GM21381 (cell line): ENCODE results near the gene CST6.
A peak's percentile ranks its signal among the peaks of the same experiment; 100 is the strongest.

Experiments used
- ATAC-seq: cut with Tn5 transposase; IDR thresholded peaks from one replicate; pipeline ENCODE4 v1.9.1; 2021; ENCODE audit warnings: mild to moderate bottlenecking, moderate library complexity; ENCODE audit not compliant: unreplicated experiment

CST6 gene

DNA sequence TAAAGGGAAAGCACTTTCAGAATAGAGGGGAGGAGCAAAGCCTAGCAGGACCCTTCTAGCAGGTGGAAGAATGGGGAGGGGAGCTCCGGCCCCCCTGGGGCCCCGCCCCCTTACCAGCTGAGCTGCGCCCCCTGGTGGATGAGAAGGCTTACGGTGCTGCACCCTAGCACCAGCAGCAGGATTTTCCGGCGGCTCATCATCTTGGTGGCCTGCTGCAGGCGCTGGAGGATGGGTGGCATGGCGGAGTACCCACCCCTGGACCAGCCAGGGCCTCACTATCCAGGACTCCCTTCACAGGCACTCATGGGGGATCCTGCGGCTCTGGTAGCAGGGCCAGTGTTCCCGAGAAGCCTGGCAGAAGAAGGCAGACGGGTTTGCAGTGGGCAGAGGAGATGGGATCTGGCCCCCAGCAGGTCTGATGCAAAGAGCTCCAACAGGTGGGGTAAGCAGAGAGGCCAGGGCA lies 33.4 kb downstream of the CST6 start:
- ATAC-seq, result peak; percentile 49

DNA sequence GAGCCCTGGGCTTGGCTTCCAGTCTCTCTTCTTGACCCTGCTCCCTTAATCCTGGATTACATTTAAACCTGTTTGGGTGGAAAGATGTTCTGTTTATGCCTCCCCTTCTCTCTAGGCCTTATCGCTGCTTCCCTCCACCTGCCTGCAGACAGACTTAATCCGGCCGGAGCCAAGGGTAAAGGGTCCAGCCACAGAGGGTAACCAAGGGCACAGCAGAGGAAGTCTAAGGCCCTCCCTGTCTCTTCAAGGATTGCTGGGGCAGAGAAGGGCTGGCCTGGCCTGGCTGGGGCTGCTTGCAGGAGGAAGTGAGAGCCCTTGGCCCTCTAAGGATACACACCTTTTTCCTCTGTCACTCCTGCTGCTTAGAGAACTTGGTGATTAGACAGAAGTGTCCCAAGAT lies 35.1 kb downstream of the CST6 start:
- no peak for ATAC-seq

DNA sequence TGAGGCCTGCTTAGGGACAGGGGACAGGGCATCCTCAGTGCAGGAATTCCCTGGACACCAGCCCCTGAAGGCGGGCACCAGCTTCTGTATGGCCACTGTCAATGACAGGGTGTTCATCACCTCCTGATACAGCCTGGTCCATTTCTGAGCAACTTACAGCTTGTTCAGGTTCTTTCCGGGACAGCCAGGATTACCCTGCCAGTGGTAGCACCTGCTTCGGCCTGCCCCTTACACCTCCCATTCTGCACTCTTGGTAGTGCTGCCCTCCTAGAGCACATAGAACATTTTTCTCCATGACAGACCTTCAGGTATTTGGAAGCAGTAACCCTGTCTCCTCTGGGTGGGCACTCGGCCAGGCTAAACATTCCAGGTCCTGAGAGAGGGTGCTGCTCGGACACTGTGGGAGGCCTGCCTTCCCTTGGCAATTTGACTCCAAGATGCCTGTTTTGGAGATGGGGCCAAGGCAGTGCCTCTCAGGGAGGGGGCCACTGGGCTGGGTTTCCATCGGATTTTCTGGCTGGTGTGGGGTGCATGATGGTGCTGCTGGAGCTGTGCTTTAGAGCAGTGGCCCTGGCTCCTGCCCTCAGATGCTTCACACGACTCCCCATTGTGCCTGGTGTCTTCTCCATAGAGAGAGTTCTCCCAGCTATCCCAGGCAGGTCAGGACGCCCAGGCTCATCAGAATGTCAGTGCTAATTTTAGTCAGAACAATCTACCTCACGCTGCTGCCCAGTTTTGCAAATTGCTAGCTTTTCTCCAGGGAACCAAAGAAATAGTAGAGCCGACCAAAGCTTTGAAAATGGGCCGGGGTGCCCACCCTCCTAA lies 35.9 kb downstream of the CST6 start:
- no peak for ATAC-seq

DNA sequence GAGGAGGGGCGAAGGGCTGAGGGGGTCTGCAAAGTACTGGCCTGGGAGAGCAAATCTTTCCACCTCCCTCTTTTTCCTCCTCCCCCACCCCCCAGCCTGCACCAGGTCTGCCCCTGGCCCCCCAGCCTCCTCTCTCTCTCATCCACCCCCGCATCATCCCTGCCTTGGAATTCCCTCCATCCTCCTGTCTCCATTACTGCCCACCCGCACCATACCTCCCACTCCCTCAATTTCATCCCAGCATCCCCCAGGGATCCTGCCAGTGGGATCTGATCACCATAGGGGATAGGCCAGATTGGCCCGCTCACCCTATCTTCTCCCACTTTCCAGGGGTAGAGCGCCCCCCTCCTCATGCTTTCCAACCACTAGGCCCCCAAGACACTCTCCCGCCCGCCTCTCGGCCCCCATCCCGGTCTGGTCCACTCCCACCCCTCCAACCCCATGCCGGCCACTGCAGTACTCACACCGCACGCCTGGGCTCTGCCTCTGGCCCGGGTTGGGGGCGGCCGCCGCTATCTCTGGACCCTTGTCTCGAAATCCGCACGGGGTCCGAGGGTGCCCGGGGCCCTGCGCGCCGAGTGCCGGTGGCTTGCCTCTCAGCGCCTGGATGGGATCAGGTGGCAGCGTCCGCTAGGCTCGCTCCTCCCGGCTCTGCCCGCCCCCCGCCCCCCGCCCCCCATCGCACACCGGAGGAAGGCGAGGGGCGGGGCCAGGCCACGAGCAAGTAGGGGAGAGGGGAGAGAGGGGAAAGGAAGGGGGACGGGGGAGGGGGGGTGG lies 36.9 kb downstream of the CST6 start, which contains the start of gene GAL3ST3:
Gene GAL3ST3 (minus strand): TSS at position 615 of the 777 bp plus-strand sequence. CDS start 3,746 bp downstream, outside the sequence.
- ATAC-seq, result no peak

- ATAC-seq, result no peak
These were observed 38.9 kb downstream of the CST6 start for GRCh38 chr11:66050581-66051231.

- no peak for ATAC-seq
These were observed 39.6 kb downstream of the CST6 start for GRCh38 chr11:66051371-66051765.

DNA sequence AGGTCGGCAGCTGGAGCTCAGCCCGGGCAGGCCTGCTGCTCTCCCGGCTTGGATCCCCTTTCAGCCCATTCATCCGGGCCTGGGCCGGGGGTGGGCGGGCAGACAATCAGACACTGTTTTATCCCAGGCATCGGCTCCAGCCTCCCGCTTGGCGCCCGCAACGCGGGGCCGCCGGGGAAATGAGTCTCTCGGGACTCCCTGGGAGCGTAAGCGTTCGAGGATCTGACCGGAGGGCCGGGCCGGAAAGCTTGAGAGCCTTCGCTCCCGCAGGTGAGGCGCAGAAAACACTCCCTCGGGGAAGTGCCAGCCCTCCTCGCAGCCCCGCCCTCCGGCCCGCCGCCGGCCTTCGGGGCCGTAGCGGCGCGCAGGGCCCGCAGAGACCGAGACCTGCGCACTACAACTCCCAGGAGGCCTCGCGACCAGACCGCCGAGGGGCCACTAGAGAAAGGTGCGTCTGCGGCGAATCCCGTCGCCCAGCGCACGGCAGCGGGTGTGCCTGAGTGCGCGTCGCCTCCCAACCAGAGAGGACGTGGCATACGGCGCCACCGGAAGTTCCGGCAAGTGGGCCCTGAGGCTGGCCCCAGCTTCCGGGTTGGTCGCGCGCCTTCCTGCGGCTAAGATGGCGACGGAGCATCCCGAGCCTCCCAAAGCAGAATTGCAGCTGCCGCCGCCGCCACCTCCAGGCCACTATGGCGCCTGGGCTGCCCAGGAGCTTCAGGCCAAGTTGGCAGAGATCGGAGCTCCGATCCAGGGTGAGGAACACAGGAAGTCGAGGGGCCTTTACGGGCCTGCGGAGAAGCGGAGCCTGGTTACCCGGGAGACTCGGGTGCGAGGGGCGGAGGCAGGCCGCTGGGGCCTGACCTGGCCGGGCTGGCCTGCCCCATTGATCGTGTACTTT lies 40.2 kb downstream of the CST6 start, which contains the start of gene SF3B2:
Gene SF3B2 (plus strand): TSS at position 599 of the 898 bp plus-strand sequence. CDS start 21 bp downstream, at position 620.
- peak; percentile 90 for ATAC-seq

- no peak for ATAC-seq
These were observed 40.8 kb downstream of the CST6 start for GRCh38 chr11:66052664-66052982.

DNA sequence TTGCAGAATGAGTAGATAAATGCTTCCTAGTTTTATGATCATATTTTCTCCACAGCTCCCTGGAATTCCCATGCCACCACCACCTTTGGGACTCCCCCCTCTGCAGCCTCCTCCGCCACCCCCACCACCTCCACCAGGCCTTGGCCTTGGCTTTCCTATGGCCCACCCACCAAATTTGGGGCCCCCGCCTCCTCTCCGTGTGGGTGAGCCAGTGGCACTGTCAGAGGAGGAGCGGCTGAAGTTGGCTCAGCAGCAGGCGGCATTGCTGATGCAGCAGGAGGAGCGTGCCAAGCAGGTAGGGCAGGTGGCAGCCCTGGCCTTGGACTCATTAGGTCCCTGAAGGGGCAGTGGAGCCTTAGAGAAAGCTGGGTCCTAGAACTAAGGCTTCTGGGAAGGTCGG lies 43.2 kb downstream of the CST6 start:
- no peak for ATAC-seq

- no peak for ATAC-seq
These were observed 44.7 kb downstream of the CST6 start for GRCh38 chr11:66056501-66056900.

GRCh38 chr11:66059966-66060680 lies 48.3 kb downstream of the CST6 start:
- no peak for ATAC-seq

- no peak for ATAC-seq
These were observed 49.5 kb downstream of the CST6 start for GRCh38 chr11:66061268-66061667.

- no peak for ATAC-seq
These were observed 50.6 kb downstream of the CST6 start for GRCh38 chr11:66062408-66062807.
